Measurements from ENCODE around the gene SEL1L3. TPM values are rescaled to one million over a fixed set of nuclear protein-coding genes. Genes with fewer than 3 reads are reported as not detected.

Gene SEL1L3
- total RNA-seq, 3 donors from 2014 or later (not counting 1 experiment from before 2014, with no cell fraction given): 45.4 to 61.0 (median 45.7) TPM

- DNase-seq: no peak
- H3K9me3 ChIP-seq (ENCODE audit: control insufficient read depth, insufficient read depth, low read length): no peaks in the 10 kb centered on the region
- 81% methylated on average over 10 of the region's 13 CpGs for WGBS (ENCODE audit: insufficient coverage)
- Mint-ChIP-seq H3K9me3 (no peaks in the 10 kb centered on the region), H3K4me3 (no peak overlapping the region), H3K27me3 (ENCODE audit: low read depth in 2 of 2) (no peaks in the 10 kb centered on the region), H3K27ac (no peak overlapping the region), H3K36me3 (peaks cover 25% of the 10 kb centered on the region), H3K4me1 (peaks cover 0 to 5% of the 10 kb centered on the region in 2 donors)
- no peak overlapping the region for H3K27ac ChIP-seq (ENCODE audit: low read length)
- H3K36me3 ChIP-seq (ENCODE audit: control insufficient read depth, insufficient read depth, low read length): peaks cover 50% of the 10 kb centered on the region
- no peaks in the 10 kb centered on the region for H3K4me1 ChIP-seq (ENCODE audit: control insufficient read depth, insufficient read depth, low read length)
- intact Hi-C loops (cut with micrococcal nuclease): no loop called here
- no peak for TF ChIP-seq CTCF (IDR thresholded peaks at IDR 0.05)
- H3K4me3 ChIP-seq (ENCODE audit: low read length): no peak overlapping the region
- no peaks in the 10 kb centered on the region for H3K27me3 ChIP-seq (ENCODE audit: control insufficient read depth, insufficient read depth, low read length)
- ATAC-seq: no peak
Measured at GRCh38 chr4:25814301-25815136, 48.3 kb downstream of the SEL1L3 start.

GRCh38 chr4:25813448-25814106 lies 49.2 kb downstream of the SEL1L3 start:
- no peaks in the 10 kb centered on the region for H3K27me3 ChIP-seq (ENCODE audit: control insufficient read depth, insufficient read depth, low read length)
- Mint-ChIP-seq H3K27me3 (ENCODE audit: low read depth in 2 of 2) (no peaks in the 10 kb centered on the region), H3K27ac (no peak overlapping the region), H3K4me1 (peaks cover 0 to 5% of the 10 kb centered on the region in 2 donors), H3K9me3 (no peaks in the 10 kb centered on the region), H3K36me3 (peaks cover 25% of the 10 kb centered on the region), H3K4me3 (no peak overlapping the region)
- no peak overlapping the region for H3K27ac ChIP-seq (ENCODE audit: low read length)
- peaks cover 43% of the 10 kb centered on the region for H3K36me3 ChIP-seq (ENCODE audit: control insufficient read depth, insufficient read depth, low read length)
- H3K4me3 ChIP-seq (ENCODE audit: low read length): no peak overlapping the region
- H3K9me3 ChIP-seq (ENCODE audit: control insufficient read depth, insufficient read depth, low read length): no peaks in the 10 kb centered on the region
- ATAC-seq (no peak), DNase-seq (no peak)
- WGBS (ENCODE audit: insufficient coverage): 94% methylated on average over 9 of the region's 9 CpGs
- H3K4me1 ChIP-seq (ENCODE audit: control insufficient read depth, insufficient read depth, low read length): no peaks in the 10 kb centered on the region
- intact Hi-C loops (cut with micrococcal nuclease): no loop called here
- TF ChIP-seq CTCF (IDR thresholded peaks at IDR 0.05): no peak

- TF ChIP-seq CTCF (IDR thresholded peaks at IDR 0.05): no peak
- no peak for ATAC-seq
- Mint-ChIP-seq H3K9me3 (no peaks in the 10 kb centered on the region), H3K4me3 (no peak overlapping the region), H3K27me3 (ENCODE audit: low read depth in 2 of 2) (no peaks in the 10 kb centered on the region), H3K27ac (peak overlapping the region in 1 of 2 donors; percentile 27), H3K36me3 (peaks cover 21% of the 10 kb centered on the region), H3K4me1 (peaks cover 0 to 5% of the 10 kb centered on the region in 2 donors)
- no peak overlapping the region for H3K4me3 ChIP-seq (ENCODE audit: low read length)
- H3K36me3 ChIP-seq (ENCODE audit: control insufficient read depth, insufficient read depth, low read length): peaks cover 34% of the 10 kb centered on the region
- no peak for DNase-seq
- H3K9me3 ChIP-seq (ENCODE audit: control insufficient read depth, insufficient read depth, low read length): no peaks in the 10 kb centered on the region
- no peaks in the 10 kb centered on the region for H3K4me1 ChIP-seq (ENCODE audit: control insufficient read depth, insufficient read depth, low read length)
- whole genome bisulfite sequencing (ENCODE audit: insufficient coverage): 98% methylated on average over 9 of the region's 9 CpGs
- no peaks in the 10 kb centered on the region for H3K27me3 ChIP-seq (ENCODE audit: control insufficient read depth, insufficient read depth, low read length)
- no peak overlapping the region for H3K27ac ChIP-seq (ENCODE audit: low read length)
- intact Hi-C loops (cut with micrococcal nuclease): no loop called here
Measured at GRCh38 chr4:25811841-25812240, 50.9 kb downstream of the SEL1L3 start.

Measured in natural killer cell (primary cell).